Peyer's patch (tissue), 4 donors: ENCODE results near the gene ATP11A. TPM values are rescaled to one million over a fixed set of nuclear protein-coding genes. Genes with fewer than 3 reads are reported as not detected.
A peak's percentile ranks its signal among the peaks of the same experiment; 100 is the strongest.

Experiments
- DNase-seq, 3 donors: peaks; one replicate each; pipeline ENCODE4 v3.0.0-alpha.2; 2017 to 2019
- H3K27ac ChIP-seq, 4 donors: fragments of 200-600 bp; sonication (generic); one replicate each; pipeline ENCODE4 v1.5.1; 2016 to 2019
- H3K27me3 ChIP-seq, 2 donors: fragments of 200-600 bp; sonication (generic); one replicate each; pipeline ENCODE4 v1.5.1; 2019
- H3K36me3 ChIP-seq, 3 donors: fragments of 200-600 bp; sonication (generic); one replicate each; pipeline ENCODE4 v1.5.1; 2016 to 2019
- H3K4me1 ChIP-seq, 4 donors: fragments of 200-600 bp; sonication (generic); one replicate each; pipeline ENCODE4 v1.5.1; 2016 to 2019
- H3K4me3 ChIP-seq, 4 donors: fragments of 200-600 bp; sonication (generic); 1 replicate in 3 of 4; 2 replicates in 1 of 4; pipeline ENCODE4 v1.5.1; 2016 to 2019; ENCODE audit warnings: mild to moderate bottlenecking in 1 of 4
- H3K9me3 ChIP-seq, 4 donors: fragments of 200-600 bp; sonication (generic); one replicate each; pipeline ENCODE4 v1.5.1; 2016 to 2019; ENCODE audit warnings: mild to moderate bottlenecking in 1 of 4
- CTCF ChIP-seq, 6 experiments: fragments of 450-650 bp in 4 of 6; fragments of 200-600 bp in 2 of 6; sonication (generic) in 1 of 6; IDR thresholded peaks; one replicate each; pipeline ENCODE4 v1.5.1; 2017 to 2019; ENCODE audit warnings: antibody characterized with exemption in 6 of 6, mild to moderate bottlenecking in 3 of 6, moderate library complexity in 1 of 6
- POLR2A ChIP-seq, 2 donors: fragments of 450-650 bp; IDR thresholded peaks; one replicate each; pipeline ENCODE4 v1.5.1; 2017; ENCODE audit warnings: antibody characterized with exemption in 2 of 2, mild to moderate bottlenecking in 2 of 2, moderate library complexity in 2 of 2
- total RNA-seq, 4 donors: library from RNA; depleted of rRNA; stranded (reverse); fragments of >200 nt; gene quantifications; one replicate each; pipeline ENCODE4 v1.1.0, GENCODE V29; 2016

The ATP11A gene
- total RNA-seq, 4 donors from 2014 or later = 33.1 to 64.2 (median 53.7) TPM

GRCh38 chr13:112723771-112724170 is 33.9 kb downstream of the ATP11A start:
- no peak overlapping the region for H3K4me3 ChIP-seq
- no peak overlapping the region for H3K27ac ChIP-seq
- peaks cover 0 to 22% (median 0%) of the 10 kb centered on the region in 4 donors for H3K4me1 ChIP-seq
- TF ChIP-seq POLR2A (IDR thresholded peaks at IDR 0.05) = no peak
- no peak for TF ChIP-seq CTCF (IDR thresholded peaks at IDR 0.05)
- peak in 2 of 3 donors; percentile 20 to 36 for DNase-seq
- no peaks in the 10 kb centered on the region for H3K27me3 ChIP-seq
- H3K9me3 ChIP-seq = no peaks in the 10 kb centered on the region
- H3K36me3 ChIP-seq = no peaks in the 10 kb centered on the region

- DNase-seq = no peak
- H3K9me3 ChIP-seq = no peaks in the 10 kb centered on the region
- H3K4me1 ChIP-seq = peaks cover 0 to 22% (median 0%) of the 10 kb centered on the region in 4 donors
- no peaks in the 10 kb centered on the region for H3K36me3 ChIP-seq
- H3K27ac ChIP-seq = no peak overlapping the region
- TF ChIP-seq POLR2A (IDR thresholded peaks at IDR 0.05) = no peak
- no peak for TF ChIP-seq CTCF (IDR thresholded peaks at IDR 0.05)
- H3K27me3 ChIP-seq = no peaks in the 10 kb centered on the region
- no peak overlapping the region for H3K4me3 ChIP-seq
Observed at GRCh38 chr13:112724788-112725345, 35.0 kb downstream of the ATP11A start.

GRCh38 chr13:112725346-112726015 is 35.6 kb downstream of the ATP11A start:
- Histone ChIP-seq H3K4me3 (no peak overlapping the region), H3K9me3 (no peaks in the 10 kb centered on the region), H3K36me3 (no peaks in the 10 kb centered on the region), H3K27me3 (no peaks in the 10 kb centered on the region), H3K27ac (peak overlapping the region in 1 of 4 donors; percentile 3), H3K4me1 (peaks cover 0 to 22% (median 0%) of the 10 kb centered on the region in 4 donors)
- TF ChIP-seq POLR2A (IDR thresholded peaks at IDR 0.05) (no peak), CTCF (IDR thresholded peaks at IDR 0.05) (no peak)
- DNase-seq = peak in 1 of 3 donors; percentile 45

GRCh38 chr13:112726016-112726767 is 36.4 kb downstream of the ATP11A start:
- H3K27me3 ChIP-seq = no peaks in the 10 kb centered on the region
- no peak overlapping the region for H3K27ac ChIP-seq
- peak in 2 of 3 donors; percentile 37 to 39 for DNase-seq
- no peak overlapping the region for H3K4me3 ChIP-seq
- TF ChIP-seq POLR2A (IDR thresholded peaks at IDR 0.05) (no peak), CTCF (IDR thresholded peaks at IDR 0.05) (no peak)
- H3K36me3 ChIP-seq = no peaks in the 10 kb centered on the region
- no peaks in the 10 kb centered on the region for H3K9me3 ChIP-seq
- H3K4me1 ChIP-seq = peaks cover 0 to 22% (median 0%) of the 10 kb centered on the region in 4 donors

GRCh38 chr13:112727581-112727980 is 37.7 kb downstream of the ATP11A start:
- Histone ChIP-seq H3K27me3 (no peaks in the 10 kb centered on the region), H3K27ac (no peak overlapping the region), H3K36me3 (no peaks in the 10 kb centered on the region), H3K9me3 (no peaks in the 10 kb centered on the region), H3K4me1 (peaks cover 0 to 13% (median 0%) of the 10 kb centered on the region in 4 donors), H3K4me3 (no peak overlapping the region)
- peak in 1 of 3 donors; percentile 33 for DNase-seq
- TF ChIP-seq CTCF (IDR thresholded peaks at IDR 0.05) (no peak), POLR2A (IDR thresholded peaks at IDR 0.05) (no peak)
